GF-D8 (cell line): Measurements from ENCODE around the gene ZBTB16.
A peak's percentile ranks its signal among the peaks of the same experiment; 100 is the strongest.

Source experiments
- DNase-seq: peaks from one replicate; lab custom pipeline; 2025; lab: John Stamatoyannopoulos, UW

Gene ZBTB16, protein sequence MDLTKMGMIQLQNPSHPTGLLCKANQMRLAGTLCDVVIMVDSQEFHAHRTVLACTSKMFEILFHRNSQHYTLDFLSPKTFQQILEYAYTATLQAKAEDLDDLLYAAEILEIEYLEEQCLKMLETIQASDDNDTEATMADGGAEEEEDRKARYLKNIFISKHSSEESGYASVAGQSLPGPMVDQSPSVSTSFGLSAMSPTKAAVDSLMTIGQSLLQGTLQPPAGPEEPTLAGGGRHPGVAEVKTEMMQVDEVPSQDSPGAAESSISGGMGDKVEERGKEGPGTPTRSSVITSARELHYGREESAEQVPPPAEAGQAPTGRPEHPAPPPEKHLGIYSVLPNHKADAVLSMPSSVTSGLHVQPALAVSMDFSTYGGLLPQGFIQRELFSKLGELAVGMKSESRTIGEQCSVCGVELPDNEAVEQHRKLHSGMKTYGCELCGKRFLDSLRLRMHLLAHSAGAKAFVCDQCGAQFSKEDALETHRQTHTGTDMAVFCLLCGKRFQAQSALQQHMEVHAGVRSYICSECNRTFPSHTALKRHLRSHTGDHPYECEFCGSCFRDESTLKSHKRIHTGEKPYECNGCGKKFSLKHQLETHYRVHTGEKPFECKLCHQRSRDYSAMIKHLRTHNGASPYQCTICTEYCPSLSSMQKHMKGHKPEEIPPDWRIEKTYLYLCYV

DNA sequence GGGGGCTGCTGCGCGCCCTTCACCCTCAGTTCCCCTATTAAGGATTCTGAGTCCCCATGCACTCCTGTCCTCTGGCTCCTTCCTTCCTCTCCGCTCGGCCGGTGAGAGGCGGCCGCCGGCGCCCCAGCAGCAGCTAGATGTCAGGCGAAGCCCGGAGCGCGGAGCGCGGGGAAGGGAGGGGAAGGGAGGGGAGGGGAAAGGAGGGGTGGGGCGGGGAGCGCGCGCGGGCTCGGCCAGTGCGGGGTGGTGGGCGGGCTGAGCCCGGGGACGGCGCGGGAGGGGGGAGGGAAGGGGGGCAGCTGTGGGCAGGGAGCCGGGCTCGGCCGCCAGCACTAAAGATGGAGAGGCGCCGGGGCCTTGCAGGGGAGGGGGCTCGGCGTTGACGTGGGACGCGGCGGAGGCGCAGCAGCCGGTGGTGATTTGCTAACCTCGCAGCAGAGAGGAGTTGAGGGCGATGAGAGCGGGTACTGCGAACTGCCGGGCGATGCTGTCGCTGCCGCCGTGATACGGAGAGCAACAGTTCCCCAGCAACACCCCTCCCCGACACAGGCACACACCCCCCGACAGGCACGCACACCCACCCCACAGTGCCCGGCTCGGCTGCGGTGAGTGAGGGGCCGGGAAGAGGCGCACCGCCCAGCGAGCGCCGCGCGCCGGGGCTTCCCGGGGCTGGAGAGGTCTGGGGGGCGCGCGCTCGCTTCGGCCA is at the start of gene ZBTB16:
Gene ZBTB16 (plus strand): TSS at position 434 of the 706 bp plus-strand sequence. CDS start 3,590 bp downstream, outside the sequence.
- DNase-seq, result peak; percentile 94

GRCh38 chr11:114010931-114011330 is 48.6 kb upstream of the ZBTB16 start:
- no peak for DNase-seq

DNA sequence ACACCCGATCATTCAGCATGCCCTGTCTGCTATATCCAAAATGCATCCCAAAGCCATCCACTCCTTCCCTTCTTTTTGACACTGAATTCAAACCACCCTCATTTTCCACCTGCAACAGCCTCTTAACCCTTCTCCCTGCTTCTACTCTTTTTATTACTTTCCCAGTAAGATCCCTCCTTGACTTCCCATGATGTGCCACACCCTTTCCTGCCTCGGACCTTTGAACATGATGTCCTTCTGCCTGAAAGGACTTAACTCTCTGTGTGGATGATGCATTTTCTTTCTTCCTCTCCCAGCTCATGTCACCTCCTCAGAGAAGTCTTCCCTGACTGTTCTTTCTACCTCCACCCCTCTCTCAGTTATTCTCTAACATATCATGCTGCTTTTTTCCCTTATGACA is 48.1 kb upstream of the ZBTB16 start:
- DNase-seq, result no peak

GRCh38 chr11:114015117-114015516 is 44.4 kb upstream of the ZBTB16 start:
- no peak for DNase-seq

GRCh38 chr11:114016986-114017385 is 42.5 kb upstream of the ZBTB16 start:
- DNase-seq, result no peak

DNA sequence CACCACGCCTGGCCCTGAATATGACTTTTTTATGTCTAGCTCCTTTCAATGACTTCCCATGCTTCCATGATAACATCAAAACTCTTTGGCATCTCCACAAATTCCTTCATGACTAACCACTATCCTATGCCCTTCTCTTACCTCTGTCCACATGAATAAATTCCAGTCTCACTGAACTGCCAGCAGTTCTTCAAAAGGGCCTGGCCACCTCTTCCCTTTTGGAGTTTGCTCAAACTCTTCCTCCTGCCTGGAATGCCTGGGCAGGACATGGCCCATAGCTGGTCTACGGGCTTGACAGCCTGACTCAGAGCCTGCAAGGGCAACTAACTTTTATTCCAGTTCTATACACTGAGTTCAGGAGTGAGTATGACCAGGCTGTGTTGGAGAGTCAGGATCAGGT is 41.8 kb upstream of the ZBTB16 start:
- DNase-seq, result no peak

DNA sequence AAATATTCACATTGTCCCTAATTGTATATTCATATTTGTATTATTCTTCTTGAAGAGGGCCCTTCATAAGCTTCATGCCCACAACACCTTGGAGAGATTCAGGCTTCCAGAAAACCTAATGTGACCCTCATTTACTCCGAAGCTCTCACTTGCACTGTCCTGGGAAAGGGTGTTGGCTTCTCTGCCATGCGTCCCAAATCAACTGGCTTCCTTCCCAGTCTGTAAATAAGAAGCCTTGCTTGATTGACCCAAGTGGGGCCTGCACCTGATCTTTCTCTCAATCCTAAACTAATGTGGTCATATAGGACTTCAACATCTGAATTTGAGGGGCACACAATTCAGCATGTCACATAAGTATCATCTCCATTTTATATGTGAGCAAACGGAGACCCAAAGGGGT is 40.5 kb upstream of the ZBTB16 start:
- no peak for DNase-seq

- no peak for DNase-seq
These were observed 39.9 kb upstream of the ZBTB16 start for GRCh38 chr11:114019574-114019973.

- no peak for DNase-seq
These were observed 34.1 kb upstream of the ZBTB16 start for GRCh38 chr11:114025329-114025907.

- DNase-seq, result peak; percentile 48
These were observed 33.2 kb upstream of the ZBTB16 start for GRCh38 chr11:114026355-114026754.

DNA sequence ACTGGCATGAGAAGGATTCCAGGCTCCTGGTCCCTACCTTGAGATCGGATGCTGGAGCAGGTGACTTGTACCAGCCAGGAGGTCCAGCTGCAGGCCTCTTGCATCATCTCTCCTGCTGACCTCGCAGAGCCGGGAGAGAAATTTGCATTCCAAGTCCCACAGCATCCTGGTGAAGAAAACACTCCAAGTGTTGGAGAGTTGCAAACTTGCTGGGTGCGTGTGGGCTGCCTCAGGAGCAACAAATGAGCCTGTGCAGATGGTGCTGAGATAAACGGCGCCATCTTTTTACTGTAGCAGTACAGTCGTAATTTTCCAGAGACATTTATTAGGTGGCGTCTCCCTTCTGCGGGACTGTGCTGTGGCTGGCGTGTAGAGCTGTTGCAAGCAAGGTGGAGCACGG is 32.1 kb upstream of the ZBTB16 start:
- no peak for DNase-seq

- no peak for DNase-seq
These were observed 31.6 kb upstream of the ZBTB16 start for GRCh38 chr11:114027926-114028325.

DNA sequence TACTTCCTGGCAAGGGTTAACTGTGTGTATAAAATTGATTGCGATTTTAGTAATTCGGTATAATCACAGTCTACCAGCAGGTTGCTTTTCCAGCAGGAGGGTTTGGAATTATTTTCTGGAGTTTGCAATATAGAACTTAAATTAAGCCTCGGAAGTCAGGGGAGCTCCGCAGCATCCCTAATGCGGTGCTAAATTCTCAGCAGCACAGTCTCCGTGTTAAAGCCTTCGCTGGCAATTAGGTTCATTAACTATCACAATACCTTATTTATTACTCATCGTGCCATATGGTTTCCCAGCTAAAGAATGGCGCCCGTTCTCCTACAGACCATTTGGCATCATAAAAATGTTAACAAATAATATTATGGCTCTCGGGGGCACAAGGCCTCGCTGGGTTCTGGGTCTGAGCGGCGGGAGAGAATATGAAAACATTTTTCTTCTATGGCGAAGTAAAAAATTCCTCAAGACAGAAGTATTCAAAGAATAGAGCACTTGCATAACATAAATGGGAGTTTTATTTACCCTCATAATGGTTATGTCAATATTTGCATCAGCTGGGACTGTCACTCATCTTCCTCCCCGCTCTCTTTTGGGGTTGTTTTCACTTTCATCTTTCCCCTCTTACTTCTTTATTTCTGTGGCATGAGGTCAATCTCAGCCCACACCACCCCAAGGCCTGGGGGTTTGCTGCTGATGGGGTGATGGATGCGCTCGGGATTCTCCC is 28.1 kb upstream of the ZBTB16 start:
- no peak for DNase-seq

DNA sequence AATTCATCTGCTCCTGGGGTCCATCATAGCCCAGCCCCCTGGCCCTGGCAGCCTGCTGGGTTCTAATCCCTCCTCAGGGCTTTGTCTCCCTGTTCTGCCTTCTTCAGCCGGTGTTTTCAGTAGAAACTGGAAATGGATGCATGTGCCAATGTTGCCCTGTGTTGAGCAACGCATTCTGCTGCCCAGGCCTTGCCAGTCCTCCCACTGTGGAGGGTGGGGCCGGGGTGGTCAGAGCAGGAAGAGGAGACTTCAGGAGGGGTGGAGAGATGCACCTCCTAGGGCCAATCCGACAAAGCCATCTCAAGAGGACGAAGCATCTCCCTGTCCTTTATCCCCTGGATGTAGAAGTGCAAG is 27.6 kb upstream of the ZBTB16 start:
- no peak for DNase-seq

- DNase-seq, result no peak
These were observed 26.4 kb upstream of the ZBTB16 start for GRCh38 chr11:114033066-114033465.

DNA sequence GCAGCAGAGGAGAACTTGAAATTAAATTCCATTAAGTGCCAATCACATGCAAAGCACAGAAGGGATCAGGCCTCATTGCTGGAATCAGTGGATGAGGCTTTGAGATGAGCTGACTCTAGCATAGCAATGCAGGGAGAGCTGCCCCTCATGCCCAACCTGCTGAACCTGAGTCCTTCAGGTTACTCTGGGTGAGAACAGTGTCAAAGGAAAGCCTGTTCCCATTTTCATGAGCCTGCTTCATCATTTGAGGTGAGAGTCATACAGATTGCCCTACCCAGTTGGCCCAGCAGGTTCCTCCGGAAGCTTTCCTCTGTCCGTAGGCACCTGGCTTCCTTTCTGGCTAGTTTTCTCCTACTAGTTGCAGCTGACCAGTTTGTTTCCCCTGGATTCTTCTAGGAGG is 25.9 kb upstream of the ZBTB16 start:
- no peak for DNase-seq

GRCh38 chr11:114034956-114035355 is 24.6 kb upstream of the ZBTB16 start:
- no peak for DNase-seq

GRCh38 chr11:114036147-114036811 is 23.2 kb upstream of the ZBTB16 start:
- DNase-seq, result peak; percentile 49

- DNase-seq, result no peak
These were observed 22.6 kb upstream of the ZBTB16 start for GRCh38 chr11:114036958-114037357.

- no peak for DNase-seq
These were observed 20.0 kb upstream of the ZBTB16 start for GRCh38 chr11:114039551-114039950.

GRCh38 chr11:114040706-114041211 is 18.8 kb upstream of the ZBTB16 start:
- no peak for DNase-seq
